SHP77 treated with DMSO at 0.1 percent for 48 hours (cell line): ENCODE measurements around the gene SETD1B.
"Not testable (repeated sequence)": the region's sequence is repeated elsewhere in the genome, so short reads cannot be mapped to it uniquely, and the experiment has no call there.

Experiments
- DNase-seq: peaks from one replicate; lab custom pipeline; 2025; lab: John Stamatoyannopoulos, UW

The SETD1B gene

GRCh38 chr12:121857322-121858246 lies 53.8 kb downstream of the SETD1B start:
- no peak for DNase-seq

GRCh38 chr12:121858318-121858661 lies 54.5 kb downstream of the SETD1B start:
- no peak for DNase-seq

GRCh38 chr12:121858662-121859572 lies 55.1 kb downstream of the SETD1B start, which contains the start of gene HPD:
Gene HPD, minus strand, starts transcription at chr12:121858859. Its CDS starts 36 bp downstream, at chr12:121858823.
- no peak for DNase-seq

DNA sequence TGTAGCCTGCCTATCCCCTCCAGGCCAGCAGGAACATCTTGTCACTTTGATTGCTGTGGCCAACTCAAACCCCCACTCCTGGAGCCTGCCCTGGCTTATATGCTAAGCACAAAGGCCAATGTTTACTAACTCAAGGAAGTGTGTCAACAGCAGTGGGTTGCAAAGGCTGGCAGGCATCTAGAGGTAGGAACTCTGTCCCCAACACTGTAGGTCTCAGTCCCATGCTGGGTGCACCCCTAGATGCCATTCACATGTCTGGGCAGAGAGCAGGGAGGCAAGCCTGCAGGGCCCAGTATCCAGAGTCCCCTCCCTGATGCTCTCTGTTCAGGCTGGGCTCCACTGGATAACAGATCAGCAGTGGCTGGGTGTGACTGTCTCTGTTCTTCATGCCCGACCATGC lies 56.4 kb downstream of the SETD1B start:
- no peak for DNase-seq

GRCh38 chr12:121860699-121861098 lies 56.9 kb downstream of the SETD1B start:
- DNase-seq: not testable (repeated sequence)

DNA sequence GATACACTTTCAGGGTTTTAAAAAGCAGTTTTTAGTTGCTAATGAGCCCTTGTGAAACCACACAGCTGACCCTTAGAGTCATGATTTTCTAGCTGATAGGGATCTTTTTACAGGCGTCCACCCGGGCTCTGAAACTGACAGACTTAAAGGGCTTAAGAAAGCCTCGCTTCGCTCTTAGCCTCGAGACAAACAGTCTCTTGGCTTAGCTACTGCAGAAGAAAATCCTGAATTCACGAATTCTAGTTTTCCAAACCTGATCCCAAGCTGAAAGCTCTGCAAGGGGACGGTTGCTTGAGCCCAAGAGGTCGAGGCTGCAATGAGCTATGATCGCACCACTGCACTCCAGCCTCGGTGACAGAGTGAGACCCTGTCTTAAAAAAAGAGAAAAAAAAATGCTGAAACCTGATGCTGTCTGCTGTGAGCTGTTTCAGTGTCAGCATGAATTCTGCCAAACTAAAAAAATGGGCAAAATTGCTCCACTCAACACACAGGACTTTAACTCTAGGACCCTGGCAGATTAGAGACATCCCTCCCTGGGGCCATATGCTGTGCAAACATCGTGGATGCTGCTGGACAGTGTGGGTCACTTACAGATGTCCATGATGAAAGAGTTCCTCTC lies 57.9 kb downstream of the SETD1B start:
- DNase-seq: no peak

DNA sequence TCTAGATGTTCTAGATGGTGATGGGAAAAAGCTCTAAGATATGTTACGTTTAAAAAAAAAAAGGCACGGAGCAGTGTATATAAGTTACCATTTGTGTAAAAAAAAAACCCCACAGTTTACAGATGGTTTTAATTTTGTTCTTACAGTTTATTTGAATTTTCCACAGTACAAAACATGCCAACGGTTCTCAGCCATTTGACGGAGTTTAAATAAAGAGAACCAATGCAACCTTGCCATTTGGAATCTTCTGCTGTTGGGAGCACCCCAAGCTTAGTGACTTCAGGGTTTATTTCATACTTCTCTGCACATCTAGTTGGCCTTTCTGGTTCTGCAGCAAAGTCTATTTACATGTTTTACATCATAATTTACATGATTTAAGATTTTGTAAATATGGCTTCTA lies 62.5 kb downstream of the SETD1B start:
- no peak for DNase-seq

DNA sequence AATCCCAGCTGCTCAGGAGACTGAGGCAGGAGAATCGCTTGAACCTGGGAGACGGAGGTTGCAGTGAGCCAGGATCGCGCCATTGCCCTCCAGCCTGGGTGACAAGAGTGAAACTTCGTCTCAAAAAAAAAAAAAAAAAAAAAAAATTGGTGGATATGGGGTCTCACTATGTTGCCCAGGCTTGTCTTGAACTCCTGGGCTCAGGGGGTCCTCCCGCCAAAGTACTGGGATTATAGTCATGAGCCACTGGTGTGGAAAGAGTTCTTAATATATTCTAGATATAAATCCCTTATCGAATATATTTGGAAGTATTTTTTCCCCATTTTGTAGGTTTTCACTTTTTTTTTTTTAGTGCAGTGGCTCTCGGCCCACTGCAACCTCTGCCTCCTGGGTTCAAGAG lies 65.4 kb downstream of the SETD1B start:
- not testable (repeated sequence) for DNase-seq

DNA sequence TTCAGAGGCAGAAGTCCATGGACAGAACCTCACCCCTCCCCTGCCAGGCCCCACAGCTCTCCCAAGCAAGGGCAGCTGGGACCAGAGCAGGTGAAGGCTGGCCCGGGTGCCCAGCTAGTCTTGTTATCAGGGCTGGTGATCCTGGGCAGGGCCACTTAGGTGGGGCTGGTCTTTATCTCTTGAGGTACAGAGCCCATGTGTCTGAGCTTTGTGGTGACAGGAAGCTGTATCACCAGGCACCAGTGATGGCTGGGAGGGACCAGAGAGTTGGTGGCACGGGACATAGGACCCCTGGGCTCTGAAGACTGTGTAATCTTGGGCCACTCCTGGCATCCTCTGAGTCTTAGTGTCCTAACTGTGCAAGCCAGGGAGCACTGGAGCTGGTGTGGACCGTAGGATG lies 67.7 kb downstream of the SETD1B start:
- DNase-seq: no peak

DNA sequence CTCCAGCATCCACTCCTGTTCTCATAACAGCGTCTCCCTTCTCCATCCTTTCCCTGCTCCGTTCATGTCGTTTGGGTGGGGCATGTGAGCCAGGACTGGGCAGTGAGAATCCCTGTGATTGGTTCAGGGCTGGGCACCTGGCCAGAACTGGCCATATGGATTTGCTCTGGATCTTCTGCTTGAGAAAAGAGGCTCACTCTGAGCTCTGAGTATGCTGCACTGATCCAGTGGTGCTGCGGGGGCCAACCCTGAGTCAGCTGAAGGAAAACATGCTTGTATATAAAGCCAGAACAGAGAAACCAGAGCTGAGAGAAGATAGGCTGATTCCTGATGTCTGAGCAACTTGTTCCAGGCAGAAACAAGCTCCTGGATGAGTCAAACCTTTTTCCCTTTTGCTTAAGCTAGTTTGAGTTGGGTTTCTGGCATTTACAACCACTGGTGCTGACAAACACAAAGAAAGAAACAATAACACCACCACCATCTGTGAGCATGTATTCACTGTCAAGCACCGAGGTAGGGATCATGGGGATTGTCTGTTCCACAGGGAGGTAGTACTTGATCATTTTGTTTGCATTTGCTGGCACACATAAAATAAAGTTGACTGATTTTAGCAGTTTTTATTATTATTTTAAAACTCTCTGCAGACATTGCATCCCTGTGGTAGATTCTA lies 68.9 kb downstream of the SETD1B start:
- peak; percentile 55 for DNase-seq

DNA sequence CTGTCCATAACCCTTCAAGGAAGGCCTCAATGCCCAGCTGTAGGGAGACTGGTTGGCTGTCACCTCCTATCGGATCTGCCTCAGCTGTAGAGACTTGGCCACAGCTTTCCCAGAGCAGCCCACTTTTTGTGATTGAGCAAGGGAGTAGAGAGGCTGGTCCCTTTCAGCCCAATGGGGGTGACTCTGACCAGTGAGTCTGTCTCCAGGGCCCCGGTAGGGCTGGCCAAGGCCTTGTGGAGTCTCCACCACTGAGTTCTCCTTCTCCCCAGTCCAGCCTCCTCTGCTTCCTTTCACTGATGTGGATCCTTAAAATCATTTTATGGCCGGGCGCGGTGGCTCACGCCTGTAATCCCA lies 69.4 kb downstream of the SETD1B start:
- DNase-seq: no peak

DNA sequence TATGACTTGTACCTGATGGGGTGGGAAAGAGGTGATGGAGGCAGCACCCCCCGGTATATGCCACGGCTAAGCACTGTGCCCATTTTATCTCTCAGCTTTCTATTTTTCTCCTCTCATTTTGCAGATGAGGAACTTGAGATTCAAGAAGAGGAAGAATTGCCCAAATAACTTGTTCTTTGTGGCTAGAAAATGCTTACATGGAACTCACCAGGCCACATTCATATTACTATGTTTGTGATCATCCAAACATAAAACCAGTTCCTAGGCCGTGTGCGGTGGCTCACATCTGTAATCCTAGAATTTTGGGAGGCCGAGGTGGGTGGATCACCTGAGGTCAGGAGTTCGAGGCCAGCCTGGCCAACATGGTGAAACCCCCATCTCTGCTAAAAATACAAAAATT lies 70.3 kb downstream of the SETD1B start:
- DNase-seq: no peak

DNA sequence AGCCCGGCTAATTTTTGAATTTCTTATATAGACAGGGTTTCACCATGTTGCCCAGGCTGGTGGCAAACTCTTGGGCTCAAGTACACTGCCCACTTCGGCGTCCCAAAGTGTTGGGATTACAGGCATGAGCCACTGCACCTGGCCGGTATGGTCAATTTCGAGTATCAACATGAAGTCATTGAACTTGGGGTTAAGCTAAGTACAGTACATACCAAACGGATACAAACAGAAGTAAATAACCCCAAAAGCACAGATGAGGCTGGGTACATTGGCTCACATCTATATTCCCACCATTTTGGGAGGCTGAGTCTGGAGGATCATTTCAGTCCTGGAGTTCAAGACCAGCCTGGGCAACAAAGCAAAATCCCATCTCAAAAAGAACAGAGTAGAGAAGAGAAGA lies 71.8 kb downstream of the SETD1B start:
- no peak for DNase-seq

- not testable (repeated sequence) for DNase-seq
These were observed 72.3 kb downstream of the SETD1B start for GRCh38 chr12:121876080-121876447.
